ENCODE data around the gene MSH5. TPM values are rescaled to one million over a fixed set of nuclear protein-coding genes. Genes with fewer than 3 reads are reported as not detected.

The MSH5 gene
- total RNA-seq, 2 donors from 2014 or later, result 7.7 to 9.8 TPM

- DNase-seq (ENCODE audit: low spot score), result no peak
- intact Hi-C loops (cut with DNase I), result no loop called here
These were observed 29.1 kb upstream of the MSH5 start for GRCh38 chr6:31710523-31711219.

- intact Hi-C loops (cut with DNase I), result no loop called here
- no peak for DNase-seq (ENCODE audit: low spot score)
These were observed 28.6 kb upstream of the MSH5 start for GRCh38 chr6:31711233-31711632.

GRCh38 chr6:31712296-31712695, 27.5 kb upstream of the MSH5 start:
- DNase-seq (ENCODE audit: low spot score), result no peak
- intact Hi-C loops (cut with DNase I), result no loop called here

GRCh38 chr6:31713465-31713864, 26.3 kb upstream of the MSH5 start:
- DNase-seq (ENCODE audit: low spot score), result no peak
- intact Hi-C loops (cut with DNase I), result loop anchor here in 1 of 2 donors (1.0 kb wide), 1 partner anchor 20 kb away; no protein-coding TSS in a partner anchor

- intact Hi-C loops (cut with DNase I), result loop anchor here in 1 of 2 donors (1.0 kb wide), 1 partner anchor 19 kb away; no protein-coding TSS in a partner anchor
- no peak for DNase-seq (ENCODE audit: low spot score)
These were observed 25.7 kb upstream of the MSH5 start for GRCh38 chr6:31713991-31714684.

GRCh38 chr6:31715022-31715958, 24.5 kb upstream of the MSH5 start, which contains the start of gene LY6G6D:
Gene LY6G6D, plus strand, starts transcription at chr6:31715348. Its CDS starts 8 bp downstream, at chr6:31715356.
- no peak for DNase-seq (ENCODE audit: low spot score)
- intact Hi-C loops (cut with DNase I), result no loop called here

- DNase-seq (ENCODE audit: low spot score), result no peak
- intact Hi-C loops (cut with DNase I), result loop anchor here in 1 of 2 donors (1.0 kb wide), 1 partner anchor 49 kb away; no protein-coding TSS in a partner anchor
These were observed 22.1 kb upstream of the MSH5 start for GRCh38 chr6:31717499-31718222.

GRCh38 chr6:31718265-31718664, 21.5 kb upstream of the MSH5 start:
- no peak for DNase-seq (ENCODE audit: low spot score)
- intact Hi-C loops (cut with DNase I), result loop anchor here in 1 of 2 donors (1.0 kb wide), 1 partner anchor 48 kb away; no protein-coding TSS in a partner anchor

GRCh38 chr6:31719001-31719400, 20.8 kb upstream of the MSH5 start:
- intact Hi-C loops (cut with DNase I), result no loop called here

GRCh38 chr6:31720196-31720770, 19.5 kb upstream of the MSH5 start:
- no peak for DNase-seq (ENCODE audit: low spot score)
- intact Hi-C loops (cut with DNase I), result loop anchor here in 1 of 2 donors (10.0 kb wide), 2 partner anchors 75 to 715 kb away; partner anchors contain the start of gene VARS1

More at GRCh38 chr6:31719001-31719400, 20.8 kb upstream of the MSH5 start:
- DNase-seq (ENCODE audit: low spot score), result no peak

- DNase-seq (ENCODE audit: low spot score), result no peak
- intact Hi-C loops (cut with DNase I), result loop anchor here in 1 of 2 donors (10.0 kb wide), 2 partner anchors 73 to 717 kb away; partner anchors contain the start of gene VARS1
These were observed 18.3 kb upstream of the MSH5 start, which contains the start of gene LY6G6C for GRCh38 chr6:31721351-31722020. Gene LY6G6C, minus strand, starts transcription at chr6:31721746. Its CDS starts 67 bp downstream, at chr6:31721679.

GRCh38 chr6:31722173-31722572, 17.6 kb upstream of the MSH5 start:
- intact Hi-C loops (cut with DNase I), result loop anchor here in 1 of 2 donors (10.0 kb wide), 2 partner anchors 73 to 717 kb away; partner anchors contain the start of gene VARS1

GRCh38 chr6:31723245-31723979, 16.4 kb upstream of the MSH5 start, which contains the start of gene MPIG6B:
Gene MPIG6B, plus strand, starts transcription at chr6:31723373. Its CDS starts 11 bp downstream, at chr6:31723384.
- intact Hi-C loops (cut with DNase I), result loop anchor here in 1 of 2 donors (1.0 to 10.0 kb wide), 3 partner anchors 33 to 719 kb away; partner anchors contain the start of gene VARS1
- no peak for DNase-seq (ENCODE audit: low spot score)

More at GRCh38 chr6:31722173-31722572, 17.6 kb upstream of the MSH5 start:
- DNase-seq (ENCODE audit: low spot score), result no peak

- intact Hi-C loops (cut with DNase I), result loop anchor here in 1 of 2 donors (1.0 to 10.0 kb wide), 3 partner anchors 32 to 719 kb away; partner anchors contain the start of gene VARS1
- DNase-seq (ENCODE audit: low spot score), result no peak
These were observed 15.7 kb upstream of the MSH5 start for GRCh38 chr6:31723980-31724691.

- intact Hi-C loops (cut with DNase I), result loop anchor here in 1 of 2 donors (10.0 kb wide), 2 partner anchors 69 to 721 kb away; partner anchors contain the start of gene VARS1
- no peak for DNase-seq (ENCODE audit: low spot score)
These were observed 14.1 kb upstream of the MSH5 start for GRCh38 chr6:31725502-31726350.
